K562 (cell line): ENCODE measurements around the gene CLPSL2. TPM values are rescaled to one million over a fixed set of nuclear protein-coding genes. Genes with fewer than 3 reads are reported as not detected.

Experiments used
- AFF1 ChIP-seq, 2 experiments: fragments of 450-650 bp; IDR thresholded peaks; 2 replicates each; pipeline ENCODE4 v1.6.1; 2018; ENCODE audit warnings: mild to moderate bottlenecking in 2 of 2, low read depth in 1 of 2; ENCODE audit not compliant: partially characterized antibody in 2 of 2
- BACH1 ChIP-seq: fragments of 200-800 bp; sonication (Bioruptor generic); IDR thresholded peaks from 2 replicates; pipeline ENCODE4 v1.6.1; 2016; ENCODE audit warnings: missing genetic modification characterization, missing compliant biosample characterization
- CCAR2 ChIP-seq: fragments of 200-400 bp; formaldehyde crosslinking; IDR thresholded peaks from 2 replicates; pipeline ENCODE4 v1.6.1; 2017; ENCODE audit warnings: mild to moderate bottlenecking, low read depth, low read length
- CEBPB ChIP-seq: fragments of 450-650 bp; IDR thresholded peaks from 2 replicates; pipeline ENCODE4 v1.6.1; 2016; ENCODE audit warnings: missing genetic modification characterization, missing compliant biosample characterization
- ELK3 ChIP-seq: fragments of 450-650 bp; formaldehyde crosslinking; IDR thresholded peaks from 2 replicates; pipeline ENCODE4 v1.4.0; 2020; ENCODE audit warnings: mild to moderate bottlenecking
- EP300 ChIP-seq: IDR thresholded peaks from 2 replicates; pipeline ENCODE4 v1.6.1; 2012; ENCODE audit warnings: low read length, improper control_type of control experiment
- HDGF ChIP-seq: fragments of 450-650 bp; IDR thresholded peaks from 2 replicates; pipeline ENCODE4 v1.6.1; 2016
- MAFF ChIP-seq: IDR thresholded peaks from 2 replicates; pipeline ENCODE4 v1.6.1; 2012; ENCODE audit warnings: low read length, improper control_type of control experiment
- RHOXF2B ChIP-seq: fragments of 250-450 bp; sonication (Bioruptor Pico); conservative IDR thresholded peaks from 2 replicates; pipeline ENCODE4 v1.5.1; 2021
- SNAPC5 ChIP-seq: fragments of 250-450 bp; sonication (Bioruptor Pico); IDR thresholded peaks from 2 replicates; pipeline ENCODE4 v1.8.0; 2021; ENCODE audit warnings: moderate library complexity, mild to moderate bottlenecking, inconsistent platforms
- SRSF7 ChIP-seq: fragments of 200-400 bp; formaldehyde crosslinking; optimal IDR thresholded peaks from 2 replicates; pipeline ENCODE3; 2017; ENCODE audit warnings: mild to moderate bottlenecking, low read depth, low read length
- TAL1 ChIP-seq: fragments of 450-650 bp; IDR thresholded peaks from 2 replicates; pipeline ENCODE4 v1.6.1; 2016; ENCODE audit warnings: mild to moderate bottlenecking
- TFAM ChIP-seq: fragments of 250-450 bp; sonication (Bioruptor Pico); conservative IDR thresholded peaks from 2 replicates; pipeline ENCODE4 v1.5.0; 2021; ENCODE audit warnings: mild to moderate bottlenecking, moderate library complexity
- TOE1 ChIP-seq, 2 experiments: fragments of 450-650 bp in 1 of 2; sonication (generic) in 1 of 2; formaldehyde crosslinking in 1 of 2; IDR thresholded peaks; 2 replicates each; pipeline versions ENCODE4 v1.7.1 to v1.8.0; 2016 to 2022; ENCODE audit warnings: borderline replicate concordance in 2 of 2, mild to moderate bottlenecking in 2 of 2, antibody characterized with exemption in 1 of 2, inconsistent platforms in 1 of 2, low read depth in 1 of 2, missing genetic modification reagents in 1 of 2, moderate library complexity in 1 of 2
- ZBTB26 ChIP-seq: fragments of 450-650 bp; formaldehyde crosslinking; IDR thresholded peaks from 2 replicates; pipeline ENCODE4 v1.4.0; 2022; ENCODE audit warnings: missing genetic modification characterization
- ZFP30 ChIP-seq: fragments of 250-450 bp; sonication (Bioruptor Pico); IDR thresholded peaks from 2 replicates; pipeline ENCODE4 v1.8.0; 2022; ENCODE audit warnings: moderate library complexity, mild to moderate bottlenecking, inconsistent platforms, borderline replicate concordance
- ZFX ChIP-seq: sonication (generic); formaldehyde crosslinking; IDR thresholded peaks from 2 replicates; pipeline ENCODE4 v1.8.0; 2022; ENCODE audit warnings: mild to moderate bottlenecking, missing genetic modification reagents, moderate library complexity
- ZNF398 ChIP-seq: fragments of 250-450 bp; sonication (Bioruptor Pico); IDR thresholded peaks from 2 replicates; pipeline ENCODE4 v1.8.0; 2021; ENCODE audit warnings: moderate library complexity, mild to moderate bottlenecking, inconsistent platforms
- ZNF583 ChIP-seq: fragments of 250-450 bp; sonication (Bioruptor Pico); IDR thresholded peaks from 2 replicates; pipeline ENCODE4 v1.4.0; 2020
- ZNF76 ChIP-seq: fragments of 250-450 bp; sonication (Bioruptor Pico); IDR thresholded peaks from 2 replicates; pipeline ENCODE4 v1.4.0; 2020; ENCODE audit warnings: mild to moderate bottlenecking, moderate library complexity, borderline replicate concordance
- polyA plus RNA-seq, 8 experiments: library from polyadenylated mRNA; depleted of rRNA in 4 of 8; stranded (reverse) in 5 of 8; unstranded in 3 of 8; fragments of >200 nt; fragmentation: Nextera tagmentation in 2 of 8; fragmentation: Illumina TruSeq in 1 of 8; extraction: Ambion mirVana in 2 of 8; extraction: Trizol in 1 of 8; gene quantifications; 2 replicates each; pipeline versions ENCODE4 v1.2.1 to v1.2.3, GENCODE V29; 2011 to 2014; ENCODE audit warnings: inconsistent platforms in 1 of 8, missing spikeins in 1 of 8
- total RNA-seq, 7 experiments: library from RNA; depleted of rRNA in 6 of 7; stranded (reverse); fragments of >200 nt in 6 of 7; fragmentation: Illumina TruSeq in 2 of 7; extraction: Trizol in 2 of 7; gene quantifications; 2 replicates each; pipeline versions ENCODE4 v1.2.1 to v1.2.3, GENCODE V29; 2011 to 2021; ENCODE audit warnings: low replicate concordance in 1 of 7

CLPSL2 gene
- total and polyA plus RNA-seq, 9 of the 15 experiments (the other 6 are each of a cell fraction or from before 2014, with no cell fraction given), result not detected

GRCh38 chr6:35727935-35728682 is 48.3 kb upstream of the CLPSL2 start (continued):
- TF ChIP-seq AFF1 (IDR thresholded peaks at IDR 0.05; ENCODE audit: low read depth in 1 of 2, partially characterized antibody in 2 of 2) (peak in 1 of 2 experiments; percentile 29), MAFF (peak; percentile 54; the same call in 1 of the 2 replicates), SRSF7 (no peak), ZBTB26 (CRISPR knock-in tag) (no peak), EP300 (peak; percentile 88), HDGF (peak; percentile 83), TFAM (CRISPR knock-in tag) (no peak), TOE1 (IDR thresholded peaks at IDR 0.05; ENCODE audit: borderline replicate concordance) (no peak; the same call in none of the 2 replicates), TOE1 (CRISPR knock-in tag; IDR thresholded peaks at IDR 0.05; ENCODE audit: borderline replicate concordance, low read depth) (no peak), RHOXF2B (CRISPR knock-in tag) (no peak), CEBPB (tag) (no peak), ZNF398 (CRISPR knock-in tag) (no peak), ELK3 (CRISPR knock-in tag) (no peak), CCAR2 (no peak), ZFP30 (CRISPR knock-in tag) (no peak), ZNF76 (CRISPR knock-in tag) (0 out of 2 replicates have a peak, but pooled peaks have one; percentile 21), ZNF583 (CRISPR knock-in tag) (no peak), SNAPC5 (CRISPR knock-in tag) (no peak), TAL1 (no peak), ZFX (peak; percentile 84), BACH1 (tag) (peak; percentile 100)
